Mucosa of gallbladder (tissue), 1 donor: Measurements from ENCODE around the gene IL13RA1. TPM values are rescaled to one million over a fixed set of nuclear protein-coding genes. Genes with fewer than 3 reads are reported as not detected.
"Not testable (repeated sequence)": the region's sequence is repeated elsewhere in the genome, so short reads cannot be mapped to it uniquely, and the experiment has no call there.

Source experiments
- DNase-seq: peaks from one replicate; pipeline ENCODE4 v3.0.0-alpha.2; 2020; ENCODE audit warnings: low spot score
- total RNA-seq: library from RNA; stranded (reverse); gene quantifications from one replicate; pipeline ENCODE4 v1.2.1, GENCODE V29; 2021
- donor health status: DM: no; HTN: no; CAD: no.

The IL13RA1 gene
- total RNA-seq, 1 donor from 2014 or later: 42.2 TPM

- DNase-seq: no peak
Observed at GRCh38 chrX:118779581-118779980, 52.2 kb downstream of the IL13RA1 start.

GRCh38 chrX:118780509-118780908 is 53.1 kb downstream of the IL13RA1 start:
- DNase-seq: no peak

GRCh38 chrX:118780911-118781310 is 53.5 kb downstream of the IL13RA1 start:
- no peak for DNase-seq

GRCh38 chrX:118795528-118796280 is 68.3 kb downstream of the IL13RA1 start:
- no peak for DNase-seq

- no peak for DNase-seq
Observed at GRCh38 chrX:118802857-118803256, 75.5 kb downstream of the IL13RA1 start.

GRCh38 chrX:118807151-118808017 is 80.0 kb downstream of the IL13RA1 start:
- no peak for DNase-seq

- not testable (repeated sequence) for DNase-seq
Observed at GRCh38 chrX:118817257-118817656, 89.9 kb downstream of the IL13RA1 start.

GRCh38 chrX:118823263-118824172 is 96.1 kb downstream of the IL13RA1 start, which contains the start of gene ZCCHC12:
Gene ZCCHC12, plus strand, starts transcription at chrX:118823824. Its CDS starts 1,421 bp downstream, at chrX:118825245.
- DNase-seq: no peak

- no peak for DNase-seq
Observed at GRCh38 chrX:118824173-118824730, 96.8 kb downstream of the IL13RA1 start.

- no peak for DNase-seq
Observed at GRCh38 chrX:118825227-118825626, 97.8 kb downstream of the IL13RA1 start.

GRCh38 chrX:118839334-118839958 is 112.0 kb downstream of the IL13RA1 start:
- DNase-seq: peak; percentile 76

Other genes with a start within 250 kb of the IL13RA1 start
- 16.3 TPM for gene DOCK11, start 231.8 kb upstream of the IL13RA1 start, total RNA-seq
- 0.20 TPM for gene ZCCHC12, start 96.2 kb downstream of the IL13RA1 start, total RNA-seq
- gene LONRF3, start 247.0 kb downstream of the IL13RA1 start, total RNA-seq: 4.7 TPM